ENCODE data around the gene PSMD2.

PSMD2 gene

GRCh38 chr3:184311633-184312032, 12.6 kb downstream of the PSMD2 start:
- H3K4me2 ChIP-seq (ENCODE audit: low read depth, low read length, poor library complexity, severe bottlenecking), result no peak overlapping the region
- no peaks in the 10 kb centered on the region for H3K36me3 ChIP-seq (ENCODE audit: low read length)
- no peak overlapping the region for H3K27ac ChIP-seq (ENCODE audit: low read depth, low read length)
- 0 out of 2 replicates have a peak, but pooled peaks cover 7% of the 10 kb centered on the region for H3F3A ChIP-seq (ENCODE audit: insufficient read depth)
- no peak overlapping the region for H3K4me3 ChIP-seq (ENCODE audit: insufficient read depth, low read length, poor library complexity, severe bottlenecking)
- H3K79me2 ChIP-seq (ENCODE audit: insufficient read depth, low read length), result peaks cover 20% of the 10 kb centered on the region
- no peak overlapping the region for H2AFZ ChIP-seq (ENCODE audit: low read depth, low read length, severe bottlenecking)
- TF ChIP-seq CTCF (IDR thresholded peaks at IDR 0.05; ENCODE audit: insufficient read depth, low read length, poor library complexity, severe bottlenecking) (no peak), EZH2phosphoT487 (conservative IDR thresholded peaks at IDR 0.05; ENCODE audit: low read length) (no peak)
- peaks cover 3% of the 10 kb centered on the region; the same call in 1 of the 2 replicates for H4K20me1 ChIP-seq (ENCODE audit: low read depth, low read length)
- no peaks in the 10 kb centered on the region for H3K27me3 ChIP-seq (ENCODE audit: low read length)
- no peaks in the 10 kb centered on the region for H3K9me3 ChIP-seq (ENCODE audit: insufficient read depth, low read length)
- no peak overlapping the region; the same call in 1 of the 2 replicates for H3K9ac ChIP-seq (ENCODE audit: low read length)
- no peaks in the 10 kb centered on the region for H3K9me2 ChIP-seq (replicated peaks; ENCODE audit: insufficient read depth, low read length)

GRCh38 chr3:184314363-184314699, 15.3 kb downstream of the PSMD2 start, which contains the start of gene EIF4G1:
Gene EIF4G1, plus strand, starts transcription at chr3:184314606. Its CDS starts 1,191 bp downstream, at chr3:184315797.
- H2AFZ ChIP-seq (ENCODE audit: low read depth, low read length, severe bottlenecking), result peak within 1 kb of the TSS; percentile 91
- H3F3A ChIP-seq (ENCODE audit: insufficient read depth), result 0 out of 2 replicates have a peak, but pooled peaks cover 7% of the 10 kb centered on the region
- H3K36me3 ChIP-seq (ENCODE audit: low read length), result no peaks in the 10 kb centered on the region
- peak within 1 kb of the TSS; percentile 99 for H3K4me3 ChIP-seq (ENCODE audit: insufficient read depth, low read length, poor library complexity, severe bottlenecking)
- H3K9me2 ChIP-seq (replicated peaks; ENCODE audit: insufficient read depth, low read length), result no peaks in the 10 kb centered on the region
- peak within 1 kb of the TSS; percentile 99 for H3K9ac ChIP-seq (ENCODE audit: low read length)
- H4K20me1 ChIP-seq (ENCODE audit: low read depth, low read length), result peaks cover 8% of the 10 kb centered on the region; the same call in 1 of the 2 replicates
- H3K27ac ChIP-seq (ENCODE audit: low read depth, low read length), result peak within 1 kb of the TSS; percentile 76
- H3K9me3 ChIP-seq (ENCODE audit: insufficient read depth, low read length), result no peaks in the 10 kb centered on the region
- H3K79me2 ChIP-seq (ENCODE audit: insufficient read depth, low read length), result peaks cover 47% of the 10 kb centered on the region
- H3K4me2 ChIP-seq (ENCODE audit: low read depth, low read length, poor library complexity, severe bottlenecking), result peak within 1 kb of the TSS; percentile 88
- H3K27me3 ChIP-seq (ENCODE audit: low read length), result no peaks in the 10 kb centered on the region
- TF ChIP-seq CTCF (IDR thresholded peaks at IDR 0.05; ENCODE audit: insufficient read depth, low read length, poor library complexity, severe bottlenecking) (no peak), EZH2phosphoT487 (conservative IDR thresholded peaks at IDR 0.05; ENCODE audit: low read length) (no peak)

- peaks cover 12% of the 10 kb centered on the region; the same call in 1 of the 2 replicates for H4K20me1 ChIP-seq (ENCODE audit: low read depth, low read length)
- H3F3A ChIP-seq (ENCODE audit: insufficient read depth), result 0 out of 2 replicates have a peak, but pooled peaks cover 7% of the 10 kb centered on the region
- H3K36me3 ChIP-seq (ENCODE audit: low read length), result no peaks in the 10 kb centered on the region
- H2AFZ ChIP-seq (ENCODE audit: low read depth, low read length, severe bottlenecking), result no peak overlapping the region
- peak overlapping the region; percentile 99 for H3K9ac ChIP-seq (ENCODE audit: low read length)
- no peaks in the 10 kb centered on the region for H3K9me2 ChIP-seq (replicated peaks; ENCODE audit: insufficient read depth, low read length)
- no peaks in the 10 kb centered on the region for H3K9me3 ChIP-seq (ENCODE audit: insufficient read depth, low read length)
- peak overlapping the region; percentile 88 for H3K4me2 ChIP-seq (ENCODE audit: low read depth, low read length, poor library complexity, severe bottlenecking)
- no peaks in the 10 kb centered on the region for H3K27me3 ChIP-seq (ENCODE audit: low read length)
- peak overlapping the region; percentile 99 for H3K4me3 ChIP-seq (ENCODE audit: insufficient read depth, low read length, poor library complexity, severe bottlenecking)
- peak overlapping the region; percentile 76 for H3K27ac ChIP-seq (ENCODE audit: low read depth, low read length)
- TF ChIP-seq CTCF (IDR thresholded peaks at IDR 0.05; ENCODE audit: insufficient read depth, low read length, poor library complexity, severe bottlenecking), result no peak
- TF ChIP-seq EZH2phosphoT487 (conservative IDR thresholded peaks at IDR 0.05; ENCODE audit: low read length), result no peak
- H3K79me2 ChIP-seq (ENCODE audit: insufficient read depth, low read length), result peaks cover 51% of the 10 kb centered on the region
Measured at GRCh38 chr3:184314700-184315542, 15.9 kb downstream of the PSMD2 start.
